IPS-18c (cell line): Measurements from ENCODE around the gene TPST1.
A peak's percentile ranks its signal among the peaks of the same experiment; 100 is the strongest.
"Not testable (repeated sequence)": the region's sequence is repeated elsewhere in the genome, so short reads cannot be mapped to it uniquely, and the experiment has no call there.

Source experiments
- H3K4me3 ChIP-seq: 2 replicates; pipeline ENCODE4 v1.7.0; 2013; ENCODE audit warnings: low read depth, mild to moderate bottlenecking, low read length, moderate library complexity; ENCODE audit not compliant: insufficient read depth
- H3K9me3 ChIP-seq: one replicate; pipeline ENCODE4 v1.6.1; 2013; ENCODE audit warnings: mild to moderate bottlenecking, low read length, moderate library complexity; ENCODE audit not compliant: control insufficient read depth, insufficient read depth

TPST1 gene

DNA sequence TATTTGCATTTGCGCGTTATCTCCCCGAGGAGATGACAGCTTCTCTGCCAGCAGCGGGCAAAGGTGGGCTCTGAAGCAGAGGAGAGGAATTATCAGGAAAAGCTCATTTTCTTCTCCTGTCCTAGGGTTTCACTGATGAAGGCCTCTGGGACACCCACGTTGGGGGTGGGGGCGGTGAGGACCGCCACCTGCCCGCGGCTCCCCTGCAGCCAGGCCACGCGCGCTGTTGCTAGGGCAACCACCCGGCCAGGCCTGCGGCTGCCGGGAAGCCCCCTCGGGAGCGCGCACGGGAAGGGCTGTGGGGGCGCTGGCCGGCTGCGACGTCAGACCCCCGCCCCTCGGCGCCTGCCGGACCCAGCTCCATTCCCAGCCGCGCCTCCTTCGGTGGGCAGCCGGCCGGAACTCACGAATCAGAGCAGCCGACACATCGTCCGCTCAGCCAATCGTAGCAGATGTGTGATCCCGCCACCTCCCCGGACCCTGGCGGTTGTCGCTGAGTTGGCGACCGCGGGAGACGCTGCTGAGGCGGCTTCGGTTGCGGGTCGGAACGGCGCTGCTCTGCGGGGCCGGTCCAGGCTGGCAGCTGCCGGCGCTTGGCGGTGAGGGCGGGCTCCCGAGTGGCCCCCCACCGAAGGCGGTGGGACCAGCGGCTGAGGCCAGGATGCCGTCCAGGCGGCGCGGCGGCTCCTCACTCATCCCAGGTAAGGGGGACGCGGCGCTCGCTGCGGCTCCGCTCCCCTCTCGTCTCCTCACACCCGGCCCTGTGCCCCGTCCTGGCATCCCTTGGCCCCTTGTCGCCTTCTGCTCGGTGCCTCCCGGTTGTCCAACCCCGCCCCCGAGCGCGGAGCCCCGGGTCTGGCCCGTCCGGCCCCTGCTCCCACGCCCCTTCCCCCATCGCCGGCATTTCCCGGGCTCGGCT, at the start of gene TPST1:
TPST1 (plus strand) TSS at position 513 of the 919 bp plus-strand sequence. CDS start 35,092 bp downstream, outside the sequence.
- Histone ChIP-seq H3K9me3 (no peaks in the 10 kb centered on the region), H3K4me3 (peak within 1 kb of the TSS; percentile 87)

DNA sequence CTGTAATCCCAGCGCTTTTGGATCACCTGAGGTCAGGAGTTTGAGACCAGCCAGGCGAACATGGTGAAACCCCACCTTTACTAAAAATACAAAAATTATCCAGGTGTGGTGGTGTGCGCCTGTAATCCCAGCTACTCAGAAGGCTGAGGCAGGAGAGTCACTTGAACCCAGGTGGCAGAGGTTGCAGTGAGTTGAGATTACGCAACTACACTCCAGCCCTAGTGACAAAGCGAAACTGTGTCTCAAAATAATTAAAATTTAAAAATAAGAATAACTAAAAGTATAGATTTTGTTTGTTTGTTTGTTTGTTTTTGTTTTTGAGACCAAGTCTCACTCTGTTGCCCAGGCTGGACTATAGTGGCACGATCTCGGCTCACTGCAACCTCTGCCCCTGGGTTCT, 49.1 kb upstream of the TPST1 start:
- H3K4me3 ChIP-seq: not testable (repeated sequence)

DNA sequence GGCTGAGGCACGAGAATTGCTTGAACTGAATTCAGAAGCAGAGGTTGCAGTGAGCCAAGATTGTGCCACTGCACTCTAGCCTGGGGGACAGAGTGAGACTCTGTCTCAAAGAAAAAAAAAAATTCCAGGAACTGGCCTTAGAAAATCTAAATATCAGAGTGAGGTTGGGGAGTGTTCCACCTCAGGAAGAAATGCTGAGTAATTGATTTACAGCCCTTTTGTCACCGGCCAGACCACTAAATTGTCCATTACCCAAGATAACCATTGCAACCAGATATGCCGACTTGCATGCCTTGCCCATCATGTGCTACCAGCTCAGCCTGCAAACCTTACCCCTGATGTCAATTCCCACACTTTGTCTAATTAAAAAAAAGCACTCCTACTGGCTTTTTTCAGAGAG, 48.1 kb upstream of the TPST1 start:
- Histone ChIP-seq H3K4me3 (no peak overlapping the region), H3K9me3 (no peaks in the 10 kb centered on the region)

More for the DNA sequence above, 49.1 kb upstream of the TPST1 start:
- H3K9me3 ChIP-seq: not testable (repeated sequence)

DNA sequence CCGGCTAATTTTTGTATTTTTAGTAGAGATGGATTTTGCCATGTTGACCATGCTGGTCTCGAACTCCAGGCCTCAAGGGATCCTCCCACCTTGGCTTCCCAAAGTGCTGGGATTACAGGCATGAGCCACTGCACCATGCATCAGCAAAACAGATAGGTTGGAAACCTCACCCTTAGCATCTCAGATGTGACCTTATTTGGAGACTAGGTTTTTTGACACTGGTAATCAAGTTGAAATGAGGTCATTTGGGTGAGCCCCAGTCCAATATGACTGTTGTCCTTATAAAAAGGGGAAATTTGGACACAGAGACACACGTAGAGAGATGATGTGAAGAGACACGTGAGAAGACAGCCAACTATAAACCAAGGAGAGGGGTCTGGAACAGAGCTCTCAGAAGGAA, 42.5 kb upstream of the TPST1 start:
- Histone ChIP-seq H3K9me3 (peaks cover 2% of the 10 kb centered on the region), H3K4me3 (no peak overlapping the region)

DNA sequence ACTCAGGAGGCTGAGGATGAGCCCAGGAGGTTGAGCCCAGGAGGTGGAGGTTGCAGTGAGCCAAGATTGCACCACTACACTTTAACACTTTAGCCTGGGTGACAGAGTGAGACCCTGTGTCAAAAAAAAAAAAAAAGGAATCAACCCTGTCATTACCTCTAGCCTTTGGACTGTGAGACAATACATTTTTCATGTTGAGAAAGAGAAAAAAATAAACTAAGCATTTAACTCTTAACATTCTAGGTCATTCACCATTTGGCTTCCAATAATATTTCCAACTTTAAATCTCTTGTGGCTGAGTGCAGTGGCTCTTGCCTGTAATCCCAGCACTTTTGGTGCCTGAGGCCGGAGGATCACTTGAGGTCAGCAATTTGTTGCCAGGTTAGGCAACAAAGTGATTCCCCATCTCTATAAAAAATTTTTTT, 41.9 kb upstream of the TPST1 start:
- Histone ChIP-seq H3K9me3 (peaks cover 2% of the 10 kb centered on the region), H3K4me3 (no peak overlapping the region)

DNA sequence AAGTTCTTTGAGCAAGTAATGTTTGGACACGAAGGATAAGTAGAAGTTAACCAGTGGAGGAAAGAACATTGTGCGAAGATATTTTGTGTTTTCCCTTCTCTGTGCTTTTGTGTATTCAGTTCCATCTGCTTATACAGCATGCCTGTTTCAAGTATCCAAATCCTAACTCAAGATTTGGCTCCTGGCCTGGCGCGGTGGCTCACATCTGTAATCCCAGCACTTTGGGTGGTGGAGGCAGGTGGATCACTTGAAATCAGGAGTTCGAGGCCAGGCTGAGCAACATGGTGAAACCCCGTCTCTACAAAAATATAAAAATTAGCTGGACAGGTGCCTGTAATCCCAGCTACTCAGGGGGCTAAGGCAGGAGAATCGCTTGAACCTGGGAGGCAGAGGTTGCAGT, 40.8 kb upstream of the TPST1 start:
- Histone ChIP-seq H3K4me3 (no peak overlapping the region), H3K9me3 (peaks cover 2% of the 10 kb centered on the region)

DNA sequence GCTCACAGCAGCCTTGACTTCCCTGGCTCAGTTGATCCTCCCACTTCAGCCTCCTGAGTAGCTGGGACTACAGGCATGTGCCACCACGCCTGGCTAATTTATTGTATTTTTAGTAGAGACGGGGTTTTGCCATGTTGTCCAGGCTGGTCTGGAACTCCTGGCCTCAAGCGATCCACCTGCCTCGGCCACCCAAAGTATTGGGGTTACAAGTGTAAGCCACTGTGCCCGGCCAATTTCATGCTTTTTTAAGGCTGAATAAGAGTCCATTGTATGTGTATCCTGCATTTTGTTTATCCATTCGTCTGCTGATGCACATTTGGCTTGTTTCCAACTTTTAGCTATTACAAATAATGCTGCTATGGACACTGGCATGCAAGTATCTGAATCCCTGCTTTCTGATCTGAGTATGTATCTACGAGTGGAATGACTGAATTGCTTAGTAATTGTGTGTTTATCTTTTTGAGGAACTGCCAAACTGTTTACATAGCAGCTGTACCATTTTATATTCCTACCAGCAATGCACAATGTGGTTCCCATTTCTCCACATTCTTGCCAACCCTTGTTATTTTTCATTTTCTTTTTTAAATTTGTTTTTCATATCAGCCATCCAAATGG, 37.3 kb upstream of the TPST1 start:
- H3K4me3 ChIP-seq: no peak overlapping the region
- peaks cover 2% of the 10 kb centered on the region for H3K9me3 ChIP-seq

DNA sequence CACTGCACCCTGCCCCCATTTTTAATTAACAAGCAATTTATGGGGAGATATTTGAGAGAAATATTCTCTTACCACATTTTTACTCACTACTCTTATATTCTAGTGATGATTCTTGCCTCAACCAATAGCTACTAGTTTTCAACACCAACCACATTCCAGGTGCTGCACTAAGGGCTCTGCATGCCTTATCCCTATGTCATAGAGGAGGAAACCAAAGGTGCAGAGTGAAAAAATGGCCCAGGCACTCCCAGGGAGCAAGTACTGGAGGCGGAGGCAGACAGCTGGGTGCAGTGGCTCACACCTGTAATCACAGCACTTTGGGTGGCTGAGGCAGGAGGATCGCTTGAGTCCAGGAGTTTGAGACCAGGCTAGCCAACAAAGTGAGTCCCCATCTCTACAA, 35.5 kb upstream of the TPST1 start:
- Histone ChIP-seq H3K9me3 (peaks cover 2% of the 10 kb centered on the region), H3K4me3 (no peak overlapping the region)

DNA sequence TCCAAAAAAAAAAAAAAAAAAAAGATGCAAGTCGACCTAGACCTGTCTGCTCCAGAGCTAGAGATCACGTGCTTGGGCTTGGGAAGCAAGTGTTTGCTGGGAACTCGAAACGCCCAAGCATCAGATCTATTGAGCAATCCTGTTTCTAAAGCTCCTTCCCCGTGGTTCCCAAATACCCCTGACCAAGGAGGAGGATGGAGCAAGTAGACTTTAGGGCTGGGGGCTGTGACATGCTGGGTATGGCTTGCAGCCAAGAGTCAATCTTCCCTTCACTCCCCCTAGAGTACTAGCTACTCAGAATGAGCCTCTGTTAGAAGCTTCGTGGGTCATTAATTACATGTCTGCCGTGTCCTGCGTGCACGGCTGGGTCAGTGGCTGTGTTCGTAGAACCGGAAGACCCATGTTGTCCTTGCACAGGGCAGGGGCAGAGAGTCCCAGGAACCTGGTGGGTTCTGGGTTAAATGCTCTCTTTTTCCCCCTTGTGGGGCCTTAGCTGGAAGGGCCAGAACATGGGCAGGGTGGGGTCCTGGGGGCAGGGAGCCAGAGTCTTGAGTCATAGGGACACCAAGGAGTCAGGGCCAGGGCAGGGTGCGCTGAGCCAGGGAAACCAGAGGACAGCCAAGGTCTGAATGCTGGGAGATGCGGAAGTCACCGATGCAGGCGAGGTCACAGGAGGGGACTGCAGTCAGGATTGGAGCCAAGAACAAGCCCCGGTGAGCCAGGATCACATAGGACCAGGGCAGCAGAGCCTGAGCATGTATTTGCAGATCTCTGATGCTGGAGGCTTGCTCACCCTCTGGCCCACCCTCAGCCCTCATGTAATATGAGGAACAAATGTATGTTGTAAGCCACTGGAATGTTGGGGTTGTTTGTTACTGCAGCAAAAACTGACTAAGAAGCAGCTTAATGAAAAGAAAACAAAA, 34.6 kb upstream of the TPST1 start:
- Histone ChIP-seq H3K9me3 (peaks cover 2% of the 10 kb centered on the region), H3K4me3 (no peak overlapping the region)

DNA sequence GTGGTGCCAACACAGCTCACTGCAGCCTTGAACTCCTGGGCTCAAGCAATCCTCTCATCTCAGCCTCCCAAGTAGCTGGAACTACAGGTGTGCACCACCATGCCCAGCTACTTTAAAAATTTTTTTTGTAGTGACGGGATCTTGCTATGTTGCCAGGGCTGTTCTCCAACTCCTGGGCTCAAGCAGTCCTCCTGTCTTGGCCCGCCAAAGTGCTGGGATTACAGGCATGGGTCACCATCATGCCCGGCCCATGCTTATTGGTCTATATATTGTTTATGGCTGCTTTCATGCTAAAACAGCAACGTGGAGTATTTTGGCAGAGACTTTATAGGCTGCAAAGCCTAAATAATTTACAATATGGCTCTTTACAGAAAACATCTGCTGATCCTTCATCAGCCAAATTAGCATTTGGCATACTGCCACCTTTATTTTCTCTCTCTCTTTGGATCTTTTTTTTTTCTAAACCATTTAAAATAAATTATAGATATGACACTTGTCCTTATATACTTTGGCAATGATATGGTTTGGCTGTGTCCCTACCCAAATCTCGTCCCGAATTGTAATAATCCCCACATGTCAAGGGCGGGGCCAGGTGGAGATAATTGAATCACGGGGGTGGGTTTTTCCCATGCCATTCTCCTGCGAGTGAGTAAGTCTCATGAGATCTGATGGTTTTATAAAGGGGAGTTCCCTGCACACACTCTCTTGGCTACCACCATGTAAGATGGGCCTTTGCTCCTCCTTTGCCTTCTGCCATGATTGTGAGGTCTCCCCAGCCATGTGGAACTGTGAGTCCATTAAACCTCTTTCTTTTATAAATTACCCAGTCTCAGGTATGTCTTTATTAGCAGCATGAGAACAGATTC, 32.4 kb upstream of the TPST1 start:
- not testable (repeated sequence) for H3K4me3 ChIP-seq, H3K9me3 ChIP-seq

DNA sequence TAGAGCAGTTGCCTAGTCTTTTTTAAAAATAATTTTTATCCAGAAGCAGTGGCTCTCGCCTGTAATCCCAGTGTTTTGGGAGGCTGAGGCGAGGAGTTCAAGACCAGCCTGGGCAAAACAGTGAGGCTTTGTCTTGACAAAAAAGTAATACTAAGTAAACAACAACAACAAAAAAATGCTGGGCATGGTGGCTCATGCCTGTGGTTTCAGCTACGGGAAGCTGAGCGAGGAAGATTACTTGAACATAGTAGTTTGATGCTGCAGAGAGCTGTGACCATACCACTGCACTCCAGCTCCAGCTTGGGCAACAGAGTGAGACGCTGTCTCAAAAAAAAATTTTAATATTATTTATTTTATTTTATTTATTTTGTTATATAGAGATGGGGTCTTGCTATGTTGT, 31.3 kb upstream of the TPST1 start:
- Histone ChIP-seq H3K9me3 (peaks cover 2% of the 10 kb centered on the region), H3K4me3 (no peak overlapping the region)

DNA sequence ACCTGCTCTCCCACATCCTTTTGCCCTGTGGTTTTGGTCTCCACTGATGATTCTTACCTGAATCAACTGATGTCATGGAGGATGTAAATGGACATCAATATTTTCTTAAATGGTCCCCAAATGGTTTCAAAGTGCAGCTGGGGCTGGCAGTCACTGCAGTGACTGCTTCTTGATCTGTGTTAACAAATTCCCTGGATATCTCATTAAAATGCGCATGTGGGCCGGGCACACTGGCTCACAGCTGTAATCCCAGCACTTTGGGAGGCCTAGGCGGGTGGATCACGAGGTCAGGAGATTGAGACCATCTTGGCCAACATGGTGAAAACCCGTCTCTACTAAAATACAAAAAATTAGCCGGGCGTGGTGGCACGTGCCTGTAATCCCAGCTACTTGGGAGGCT, 30.1 kb upstream of the TPST1 start:
- not testable (repeated sequence) for H3K9me3 ChIP-seq, H3K4me3 ChIP-seq

DNA sequence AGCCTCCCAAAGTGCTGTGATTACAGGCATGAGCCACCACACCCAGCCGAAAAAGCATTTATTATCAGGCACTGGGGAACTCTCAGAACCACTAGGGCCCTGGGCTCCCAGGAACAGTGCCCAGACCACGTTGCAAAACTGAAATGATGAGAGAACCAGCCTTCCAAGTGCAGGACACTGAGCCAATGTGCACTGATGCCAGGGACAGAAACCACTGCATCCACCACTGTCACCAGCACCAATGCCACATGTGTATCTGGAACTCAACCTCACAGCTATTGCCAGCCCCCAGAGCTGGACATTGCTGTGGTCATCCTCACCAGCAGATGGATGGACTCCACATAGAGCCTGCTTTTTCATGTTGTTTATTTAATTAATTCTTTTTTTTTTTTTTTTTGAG, 28.2 kb upstream of the TPST1 start:
- no peak overlapping the region for H3K4me3 ChIP-seq
- H3K9me3 ChIP-seq: peaks cover 2% of the 10 kb centered on the region

DNA sequence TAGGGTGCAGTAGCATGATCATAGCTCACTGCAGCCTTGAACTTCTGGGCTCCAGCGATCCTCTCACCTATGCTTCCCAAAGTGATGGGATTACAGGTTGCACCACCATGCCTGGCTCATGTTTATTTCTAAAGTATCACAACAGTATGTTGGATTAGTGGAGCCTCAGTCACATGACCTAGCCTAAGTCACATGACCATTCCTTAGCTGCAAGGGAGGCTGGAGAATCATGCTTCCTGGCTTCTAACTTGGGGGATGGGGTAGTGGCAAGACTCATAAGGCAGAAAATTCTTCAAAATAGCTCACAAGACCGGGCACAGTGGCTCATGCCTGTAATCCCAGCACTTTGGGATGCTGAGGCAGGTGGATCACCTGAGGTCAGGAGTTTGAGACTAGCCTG, 26.9 kb upstream of the TPST1 start:
- peaks cover 2% of the 10 kb centered on the region for H3K9me3 ChIP-seq
- no peak overlapping the region for H3K4me3 ChIP-seq

DNA sequence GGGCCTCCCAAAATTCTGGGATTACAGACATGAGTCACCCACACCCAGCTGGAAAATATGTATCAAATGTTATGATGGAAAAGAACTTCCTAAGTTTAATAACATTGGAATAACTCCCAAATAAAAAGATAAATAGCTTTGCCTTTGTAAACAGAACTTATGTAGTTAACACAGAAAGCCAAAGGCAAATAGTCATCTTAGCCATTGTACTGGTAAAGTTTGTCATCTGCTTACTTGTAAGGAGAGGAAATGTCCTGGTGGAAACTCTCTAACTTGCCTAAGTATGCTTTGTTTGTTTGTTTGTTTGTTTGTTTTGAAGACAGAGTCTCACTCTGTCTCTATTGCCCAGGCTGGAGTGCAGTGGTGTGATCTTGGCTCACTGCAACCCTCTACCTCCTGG, 23.8 kb upstream of the TPST1 start:
- Histone ChIP-seq H3K9me3 (peaks cover 2% of the 10 kb centered on the region), H3K4me3 (no peak overlapping the region)

DNA sequence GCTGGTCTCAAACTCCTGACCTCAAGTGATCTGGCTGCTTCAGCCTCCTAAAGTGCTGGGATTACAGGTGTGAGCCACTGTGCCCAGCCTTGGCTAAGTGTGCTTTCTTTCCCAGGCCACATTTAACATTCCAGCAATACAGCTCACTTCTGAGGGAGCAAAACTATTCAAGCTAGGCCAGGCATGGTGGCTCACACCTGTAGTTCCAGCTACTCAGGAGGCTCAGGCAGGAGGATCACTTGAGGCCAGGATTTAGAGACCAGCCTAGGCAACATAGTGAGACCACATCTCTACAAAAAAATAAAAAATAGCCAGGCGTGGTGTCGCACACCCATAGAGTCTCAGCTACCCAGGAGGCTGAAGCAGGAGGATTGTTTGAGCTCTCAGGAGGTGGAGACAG, 23.3 kb upstream of the TPST1 start:
- peaks cover 2% of the 10 kb centered on the region for H3K9me3 ChIP-seq
- no peak overlapping the region for H3K4me3 ChIP-seq

DNA sequence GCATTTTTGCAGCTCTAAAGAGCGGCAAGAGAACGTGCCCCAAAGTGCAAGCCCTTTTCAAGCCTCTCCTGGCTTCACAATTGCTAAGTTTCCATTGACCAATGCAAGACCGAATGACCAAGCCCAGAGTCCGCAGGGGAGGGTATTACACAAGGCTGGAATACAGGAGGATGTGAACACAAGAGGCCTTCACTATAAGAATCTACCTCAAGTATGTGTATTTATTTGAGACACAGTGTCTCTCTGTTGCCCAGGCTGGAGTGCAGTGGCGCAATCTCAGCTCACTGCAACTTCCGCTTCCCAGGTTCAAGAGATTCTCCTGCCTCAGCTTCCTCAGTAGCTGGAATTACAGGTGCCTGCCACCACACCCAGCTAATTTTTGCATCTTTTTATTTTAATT, 22.2 kb upstream of the TPST1 start:
- Histone ChIP-seq H3K4me3 (no peak overlapping the region), H3K9me3 (peaks cover 2% of the 10 kb centered on the region)
